CD4-positive, alpha-beta T cell treated with Interferon gamma for 1 hour (primary cell): ENCODE data around the gene SLC22A6.

Experiments used
- DNase-seq: peaks from one replicate; pipeline ENCODE4 v3.0.0-alpha.2; 2020

SLC22A6 gene, protein sequence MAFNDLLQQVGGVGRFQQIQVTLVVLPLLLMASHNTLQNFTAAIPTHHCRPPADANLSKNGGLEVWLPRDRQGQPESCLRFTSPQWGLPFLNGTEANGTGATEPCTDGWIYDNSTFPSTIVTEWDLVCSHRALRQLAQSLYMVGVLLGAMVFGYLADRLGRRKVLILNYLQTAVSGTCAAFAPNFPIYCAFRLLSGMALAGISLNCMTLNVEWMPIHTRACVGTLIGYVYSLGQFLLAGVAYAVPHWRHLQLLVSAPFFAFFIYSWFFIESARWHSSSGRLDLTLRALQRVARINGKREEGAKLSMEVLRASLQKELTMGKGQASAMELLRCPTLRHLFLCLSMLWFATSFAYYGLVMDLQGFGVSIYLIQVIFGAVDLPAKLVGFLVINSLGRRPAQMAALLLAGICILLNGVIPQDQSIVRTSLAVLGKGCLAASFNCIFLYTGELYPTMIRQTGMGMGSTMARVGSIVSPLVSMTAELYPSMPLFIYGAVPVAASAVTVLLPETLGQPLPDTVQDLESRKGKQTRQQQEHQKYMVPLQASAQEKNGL

DNA sequence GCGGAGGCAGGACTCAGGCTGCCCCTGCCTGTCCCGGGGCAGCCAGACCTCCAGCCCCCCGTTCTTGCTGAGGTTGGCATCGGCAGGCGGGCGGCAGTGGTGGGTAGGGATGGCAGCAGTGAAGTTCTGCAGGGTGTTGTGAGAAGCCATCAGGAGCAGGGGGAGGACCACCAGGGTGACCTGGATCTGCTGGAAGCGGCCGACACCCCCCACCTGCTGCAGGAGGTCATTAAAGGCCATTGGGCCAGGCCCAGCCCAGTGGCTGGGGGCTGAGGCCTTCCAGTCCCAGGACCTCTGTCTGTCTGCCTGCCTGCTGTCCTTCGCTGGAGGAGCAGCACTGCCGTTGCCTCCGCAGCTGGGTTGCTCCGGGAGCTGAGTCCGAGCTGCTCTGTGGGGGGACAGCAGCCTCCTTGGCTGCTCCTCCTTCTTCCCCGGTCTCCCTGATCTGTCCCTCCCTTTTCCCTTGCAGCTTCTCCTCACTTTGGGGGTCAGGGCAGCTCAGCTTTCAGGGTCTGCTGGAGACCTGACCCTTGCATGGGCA, at the start of gene SLC22A6:
Gene SLC22A6, minus strand, starts transcription at position 517 of the 541 bp plus-strand sequence. Its CDS starts 277 bp downstream, at position 240.
- no peak for DNase-seq

DNA sequence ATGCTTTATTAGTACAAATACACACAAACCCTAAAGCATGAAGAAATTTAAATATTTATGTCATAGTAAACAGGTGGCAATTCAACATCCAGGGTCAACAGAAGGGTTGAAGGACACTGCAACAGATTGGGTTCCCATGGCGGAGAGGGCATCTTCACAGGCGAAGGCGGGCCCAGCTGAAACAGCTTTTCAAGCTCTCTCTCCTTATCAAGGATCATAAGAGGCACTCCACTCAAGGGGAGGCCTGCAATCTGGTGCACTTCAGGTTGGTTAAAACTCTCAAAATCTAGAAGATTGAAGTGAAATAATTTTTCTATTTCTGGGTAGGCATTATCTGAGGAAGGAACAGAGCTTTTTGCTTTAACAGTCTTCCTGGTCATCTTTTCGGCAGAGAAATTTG, 47.7 kb upstream of the SLC22A6 start:
- DNase-seq, result no peak

DNA sequence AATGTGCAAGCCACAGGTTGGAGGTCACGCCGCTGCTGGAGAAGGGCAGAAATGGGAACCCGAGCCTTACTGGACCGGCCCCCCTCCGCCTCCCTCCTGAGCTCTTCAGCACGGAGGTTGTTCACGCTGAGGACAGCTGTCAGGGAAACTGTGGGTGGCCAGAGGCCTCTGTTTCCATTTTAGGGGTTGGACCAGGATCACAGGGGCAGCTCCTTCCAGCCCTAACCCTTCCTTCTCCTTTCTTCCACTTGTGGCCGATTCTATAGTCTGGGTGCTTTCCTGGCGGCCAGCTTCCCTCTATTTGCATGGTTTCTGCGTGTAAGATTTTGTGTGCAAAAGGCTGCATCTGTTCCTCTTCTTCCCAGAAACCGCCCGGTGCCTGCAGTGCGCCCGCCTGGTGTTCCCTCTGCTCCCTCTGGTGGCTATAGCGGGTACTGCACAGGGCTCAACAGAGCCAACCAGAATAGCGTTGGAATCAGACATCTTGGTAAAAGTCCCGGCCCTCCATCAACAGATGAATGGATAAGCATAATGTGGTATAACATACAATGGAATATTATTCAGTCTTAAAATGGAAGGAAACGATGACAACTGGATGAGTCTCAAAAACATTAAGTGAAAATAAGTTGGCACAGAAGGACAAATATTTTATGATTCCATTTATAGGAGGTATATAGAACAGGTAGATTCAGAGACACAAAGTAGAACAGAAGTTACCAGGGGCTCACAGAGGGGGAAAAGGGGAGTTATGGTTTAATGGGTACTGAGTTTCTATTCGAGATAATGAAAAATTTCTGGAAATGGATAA, 39.3 kb upstream of the SLC22A6 start:
- peak; percentile 72 for DNase-seq

DNA sequence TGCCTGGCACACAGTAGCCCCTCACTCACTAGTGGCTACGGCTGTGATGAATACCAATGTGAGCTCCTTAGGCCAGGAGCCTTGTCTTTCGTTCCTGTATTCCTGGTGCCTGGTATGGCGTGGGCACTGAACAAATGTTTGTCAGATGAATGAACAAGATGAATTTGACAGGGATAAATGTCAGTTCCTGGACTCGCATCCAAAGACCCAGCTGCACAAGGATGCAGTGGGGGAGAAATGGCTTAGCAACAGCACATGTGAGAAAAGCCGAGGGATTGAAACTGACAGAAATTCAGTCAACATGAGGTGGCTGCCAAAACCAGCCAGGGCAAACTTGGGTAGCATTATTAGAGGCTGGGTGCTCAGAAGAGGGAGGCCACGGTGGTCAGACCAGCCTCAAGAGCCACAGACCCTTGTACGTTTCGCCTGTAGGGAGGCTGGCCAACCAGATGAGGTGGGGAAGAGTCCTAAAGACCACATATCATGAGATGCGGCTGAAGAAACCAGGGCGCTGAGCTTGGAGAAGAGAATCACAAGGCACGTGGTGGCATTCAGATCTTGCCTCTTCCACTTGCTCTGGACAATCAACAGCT, 38.6 kb upstream of the SLC22A6 start:
- no peak for DNase-seq

DNA sequence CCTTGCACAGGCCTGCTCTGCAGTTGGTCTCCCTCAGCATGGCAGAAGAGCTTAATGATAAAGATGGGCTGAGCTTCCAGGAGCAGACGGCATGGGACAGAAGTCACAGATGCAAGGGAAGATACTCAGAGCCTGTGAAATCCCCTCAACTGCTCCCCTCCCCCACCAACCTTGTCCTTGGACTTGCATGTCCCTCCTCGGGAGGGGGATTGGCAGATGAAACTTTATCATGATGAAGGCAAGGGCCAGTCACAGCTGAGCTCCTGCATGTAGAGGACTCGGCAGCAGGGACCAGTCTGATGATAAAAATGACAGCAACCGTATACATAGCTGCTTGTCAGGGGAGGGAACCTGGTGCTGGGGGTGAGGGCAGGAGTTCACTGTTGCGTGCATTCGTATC, 37.7 kb upstream of the SLC22A6 start:
- DNase-seq, result no peak

DNA sequence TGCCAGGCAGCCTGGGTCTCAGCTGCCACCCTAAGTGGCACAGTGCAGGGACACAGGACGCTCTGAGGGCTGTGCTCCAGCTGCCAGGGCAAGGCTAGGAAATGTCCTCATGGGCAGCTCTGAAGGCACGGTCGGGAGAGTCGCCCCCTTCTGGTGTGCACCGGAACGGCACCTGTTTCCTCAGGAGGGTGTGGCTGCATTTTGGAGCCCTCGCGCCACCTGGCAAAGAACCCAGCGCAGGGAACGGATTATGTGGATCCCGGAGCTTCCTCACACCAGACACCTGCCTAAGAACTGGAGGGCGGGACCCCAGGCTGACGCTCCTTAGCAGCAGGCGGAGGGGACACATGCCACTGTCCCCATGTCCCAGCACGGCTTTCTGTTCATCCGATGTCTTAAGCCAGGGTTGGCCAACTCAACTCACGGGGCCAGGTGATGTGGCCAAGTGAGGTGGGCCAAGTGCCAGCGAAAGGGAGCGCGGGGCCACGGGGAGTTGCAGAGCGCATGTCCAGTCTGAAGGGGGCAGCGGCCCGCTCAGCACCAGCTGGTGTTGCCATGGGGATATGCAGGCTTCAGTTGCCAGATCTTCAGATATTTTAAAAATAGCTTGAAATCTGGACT, 36.0 kb upstream of the SLC22A6 start:
- no peak for DNase-seq

DNA sequence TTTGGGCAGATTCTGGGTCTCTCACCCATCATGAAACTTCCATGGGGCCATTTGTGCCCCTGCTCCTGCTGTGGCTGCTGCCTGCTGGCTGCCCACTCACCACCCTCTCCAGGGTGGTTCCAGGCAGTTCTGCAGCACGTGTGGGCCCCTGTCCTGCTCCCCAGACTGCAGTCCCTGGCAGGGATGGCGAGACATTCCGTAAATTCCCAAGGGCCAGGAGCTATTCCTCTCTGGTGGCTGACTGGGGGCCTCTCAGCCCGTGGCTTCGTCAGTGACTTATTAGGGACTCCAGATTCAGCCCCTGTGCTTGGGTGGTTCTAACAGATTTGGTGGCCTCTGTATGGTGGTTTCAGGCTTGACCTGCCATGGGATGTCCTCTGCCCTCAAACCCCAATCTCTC, 34.7 kb upstream of the SLC22A6 start:
- no peak for DNase-seq

DNA sequence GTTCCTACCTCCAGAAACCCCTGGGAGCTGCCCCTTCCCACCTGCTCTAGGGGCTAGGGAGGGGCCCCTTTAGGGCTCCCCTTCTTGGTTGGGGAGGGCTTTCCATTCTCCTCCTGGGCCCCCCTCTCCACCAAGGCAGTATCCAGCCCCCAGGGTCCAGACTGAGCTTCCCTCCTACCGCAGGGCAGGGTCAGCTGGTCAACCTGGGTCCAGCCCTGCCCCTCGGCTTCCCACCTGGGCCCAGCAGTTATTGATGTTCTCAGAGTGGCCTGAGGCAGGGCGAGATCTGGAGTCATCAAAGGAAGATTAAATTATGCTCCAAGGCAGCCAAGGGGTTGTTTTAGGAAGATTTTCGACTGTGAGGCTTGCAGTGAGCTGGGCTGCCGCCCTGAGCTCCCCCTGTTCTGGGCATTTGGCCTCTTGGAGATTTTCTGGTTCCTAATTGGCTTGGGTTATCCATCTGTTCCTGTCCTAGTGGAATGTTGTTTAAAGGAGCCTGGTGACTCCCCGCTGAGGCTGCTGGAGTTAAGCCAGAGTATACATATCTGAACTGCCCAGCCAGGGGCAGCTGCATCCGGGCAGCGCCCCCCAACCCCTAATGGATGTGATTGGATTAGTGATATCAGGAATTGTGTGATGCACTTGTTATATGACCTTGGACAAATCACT, 32.7 kb upstream of the SLC22A6 start:
- no peak for DNase-seq

DNA sequence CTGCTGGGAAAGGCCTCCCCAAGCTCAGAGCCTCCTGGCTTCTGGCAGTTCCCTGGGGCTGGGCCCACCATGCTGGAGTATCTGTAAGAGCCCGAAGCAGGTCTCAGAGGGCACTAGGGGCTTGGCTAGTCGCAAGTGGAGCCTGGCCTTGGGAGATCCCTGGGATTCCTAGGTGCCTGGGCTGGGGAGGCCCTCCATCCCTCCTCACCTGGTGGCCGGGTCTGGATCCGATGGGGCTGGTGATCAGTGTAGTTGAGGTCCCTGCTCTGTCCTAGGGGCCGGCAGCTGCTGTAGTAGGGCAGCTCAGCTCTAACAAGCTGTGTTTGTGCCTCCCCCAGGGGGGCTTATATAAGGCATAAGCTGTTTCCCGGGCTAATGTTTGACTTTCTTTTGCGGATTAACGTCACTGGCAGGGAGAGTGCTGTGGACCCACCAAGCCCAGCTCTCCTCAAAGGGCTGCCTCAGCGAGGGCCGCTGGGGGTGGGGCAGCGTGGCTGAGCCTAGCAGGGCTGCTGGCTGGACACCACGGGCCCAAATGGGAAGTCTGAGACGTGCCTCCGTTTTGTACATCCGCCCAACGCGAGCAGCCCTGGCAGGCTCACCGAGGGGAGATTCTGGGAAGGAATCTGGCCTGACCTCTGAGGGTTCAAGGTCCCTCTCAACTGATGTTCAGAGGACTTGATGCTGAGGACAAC, 30.9 kb upstream of the SLC22A6 start, which contains the start of gene SLC22A8:
Gene SLC22A8, minus strand, starts transcription at position 321 of the 695 bp plus-strand sequence. CDS start 883 bp downstream, outside the sequence.
- DNase-seq, result no peak

DNA sequence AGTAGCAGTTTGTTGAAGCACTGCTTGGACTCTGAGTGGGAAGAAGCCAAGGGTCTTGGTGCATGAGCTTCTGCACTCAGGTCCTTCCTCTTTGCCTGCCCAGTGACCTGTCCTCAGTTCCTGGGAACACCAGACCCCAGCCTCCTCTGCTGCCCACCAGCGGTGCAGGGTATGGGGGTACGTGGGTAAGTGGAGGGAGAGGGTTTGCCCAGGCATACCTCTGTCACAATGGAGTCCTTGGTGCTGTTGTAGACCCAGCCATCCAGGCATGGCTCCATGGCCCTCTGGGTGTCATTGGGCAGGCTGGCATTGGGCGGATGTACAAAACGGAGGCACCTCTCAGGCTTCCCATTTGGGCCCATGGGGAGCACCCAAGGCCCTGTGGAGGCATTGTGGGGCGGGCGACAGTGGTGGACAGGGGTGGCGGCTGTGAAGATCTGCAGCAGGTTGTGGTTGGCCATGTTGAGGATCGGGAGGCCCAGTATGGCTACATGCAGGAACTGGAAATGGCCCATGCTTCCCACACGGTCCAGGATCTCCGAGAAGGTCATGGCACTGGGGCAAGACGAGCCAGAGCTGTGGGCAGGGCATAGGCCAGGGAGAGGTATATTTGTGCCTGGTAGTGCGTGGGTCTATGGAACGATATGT, 29.8 kb upstream of the SLC22A6 start:
- no peak for DNase-seq

DNA sequence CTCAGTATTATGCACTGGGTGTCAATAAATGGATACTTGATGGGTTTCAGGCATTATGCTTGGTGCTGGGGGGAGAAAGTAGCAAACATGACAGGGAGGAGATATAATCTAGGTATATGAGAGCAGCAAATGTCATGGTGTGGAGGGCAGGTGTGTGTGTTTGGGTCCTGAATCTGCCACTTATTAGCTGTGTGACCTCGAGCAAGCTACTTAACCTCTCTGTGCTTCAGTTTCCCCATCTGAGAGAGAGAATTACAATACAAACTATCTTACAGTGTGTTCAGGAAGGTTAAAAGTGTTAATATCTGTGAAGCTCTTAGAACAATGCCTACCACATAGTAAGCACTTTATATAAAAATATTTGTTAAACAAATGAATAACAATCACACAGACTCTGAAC, 28.1 kb upstream of the SLC22A6 start:
- DNase-seq, result no peak

DNA sequence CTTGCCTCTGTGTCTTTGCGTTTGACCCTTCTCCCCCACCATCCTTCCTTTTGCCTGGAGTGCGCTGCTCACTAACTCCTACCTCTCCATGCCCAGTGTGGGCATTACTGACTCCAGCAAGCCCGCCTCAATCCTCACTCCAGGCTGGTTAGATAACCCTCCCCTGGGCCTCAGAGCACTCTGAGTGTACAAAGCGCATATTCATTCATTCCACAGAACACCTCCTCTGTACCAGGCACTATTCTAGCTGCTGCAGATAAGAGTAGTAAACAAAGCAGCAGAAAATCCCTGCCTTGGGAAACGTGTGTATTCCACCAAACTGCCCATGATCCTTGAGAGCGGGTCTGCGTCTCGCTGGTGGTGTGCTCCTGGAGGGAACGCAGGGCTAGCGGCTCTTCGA, 27.7 kb upstream of the SLC22A6 start:
- no peak for DNase-seq

DNA sequence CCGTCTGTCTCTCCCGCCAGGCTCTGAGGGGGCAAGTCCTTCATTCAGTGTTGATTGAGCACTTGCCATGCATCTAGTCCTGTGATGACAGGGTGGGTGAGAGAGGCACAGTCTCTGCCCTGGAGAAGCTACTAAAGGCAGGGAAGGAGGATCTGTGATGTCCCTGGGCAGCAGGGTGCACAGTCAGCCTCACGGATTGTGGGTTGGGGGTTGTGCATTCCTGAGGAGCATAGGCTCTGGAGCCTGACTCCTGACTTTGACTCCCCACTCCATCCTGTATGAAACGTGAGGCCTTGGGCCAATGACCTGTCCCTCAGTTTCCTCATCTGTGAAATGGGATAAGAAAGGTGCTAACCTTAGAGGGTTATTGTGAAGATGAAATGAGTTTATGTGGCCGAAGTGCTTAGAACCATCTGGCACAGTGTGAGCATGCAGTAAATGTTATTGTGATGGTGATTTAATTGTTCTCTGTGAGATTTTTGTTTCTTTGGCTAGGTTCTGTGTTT, 26.2 kb upstream of the SLC22A6 start:
- no peak for DNase-seq

DNA sequence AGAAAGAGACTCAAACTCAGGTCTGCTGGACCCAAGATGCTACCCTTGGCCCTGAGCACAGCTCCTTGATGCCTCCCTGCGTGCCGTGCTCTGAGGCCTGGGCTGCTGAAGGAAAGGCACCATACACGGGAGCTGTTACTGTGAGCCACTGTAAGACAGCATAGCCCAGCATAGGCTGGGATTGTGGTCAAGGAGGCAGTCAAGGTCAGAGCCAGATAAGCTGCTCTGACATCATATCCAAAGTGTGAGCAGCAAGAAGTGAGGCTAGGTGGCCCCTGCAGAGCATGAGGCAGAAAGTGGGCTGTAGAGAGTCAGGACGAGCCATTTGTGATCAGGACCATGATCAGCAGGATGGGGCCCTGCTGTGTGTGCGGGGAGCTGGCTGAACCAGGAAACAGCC, 23.2 kb upstream of the SLC22A6 start:
- no peak for DNase-seq

DNA sequence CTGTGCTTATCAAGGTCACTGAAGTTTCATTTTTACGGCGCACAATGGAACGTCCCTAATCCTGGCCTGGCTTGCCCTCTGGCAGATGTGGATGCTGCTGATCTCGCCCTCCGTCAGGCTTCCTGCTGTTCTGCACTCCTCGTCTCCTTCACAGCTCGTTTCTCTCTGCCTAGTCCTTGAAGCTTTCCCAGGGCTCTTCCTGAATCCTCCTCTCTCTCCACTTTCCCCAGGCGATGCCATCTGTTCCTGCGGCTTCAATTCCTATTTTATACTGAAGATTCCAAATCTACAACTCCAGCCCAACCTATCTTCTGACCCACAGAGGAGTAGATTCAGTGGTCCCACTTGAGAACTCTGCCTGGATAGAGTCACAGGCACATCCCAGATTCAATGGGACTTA, 16.7 kb upstream of the SLC22A6 start:
- DNase-seq, result no peak

DNA sequence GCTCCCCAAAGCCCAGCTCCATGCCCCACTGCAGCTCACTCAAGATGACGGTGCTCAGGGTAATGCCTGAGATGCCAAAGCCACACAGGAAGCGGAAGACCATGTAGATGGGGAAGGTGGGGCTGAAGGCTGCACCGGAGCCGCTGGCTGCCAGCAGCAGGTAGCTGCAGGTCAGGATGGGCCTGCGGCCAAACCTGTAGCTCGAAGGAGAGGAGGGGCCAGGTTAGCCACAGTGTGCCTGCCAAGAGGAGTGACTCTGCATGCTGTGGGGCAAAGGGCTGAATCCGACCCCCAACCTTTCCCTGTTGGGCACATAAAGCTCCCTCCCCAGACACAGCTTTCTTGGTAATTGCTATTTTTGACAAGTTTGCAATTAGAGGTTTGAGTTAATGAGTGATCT, 14.9 kb upstream of the SLC22A6 start:
- DNase-seq, result no peak

DNA sequence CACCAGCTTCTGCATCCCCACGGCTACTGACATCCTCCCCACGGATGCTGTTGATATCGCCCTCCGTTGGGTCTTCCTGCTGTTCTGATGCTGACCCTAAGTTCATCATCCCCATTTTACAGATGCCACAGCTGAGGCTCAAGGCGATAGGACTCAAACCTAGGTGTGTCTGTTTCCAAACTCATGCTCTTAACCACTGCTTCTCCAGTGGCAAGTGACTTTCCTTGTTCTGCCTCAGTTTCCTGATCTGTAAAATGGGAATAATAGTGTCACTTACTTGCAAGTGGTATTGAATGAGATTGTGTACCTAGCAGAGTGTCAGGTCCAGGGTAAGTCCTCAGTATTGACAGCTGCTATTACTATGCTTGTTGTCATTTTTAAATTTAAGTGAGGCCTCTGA, 14.4 kb upstream of the SLC22A6 start:
- no peak for DNase-seq

DNA sequence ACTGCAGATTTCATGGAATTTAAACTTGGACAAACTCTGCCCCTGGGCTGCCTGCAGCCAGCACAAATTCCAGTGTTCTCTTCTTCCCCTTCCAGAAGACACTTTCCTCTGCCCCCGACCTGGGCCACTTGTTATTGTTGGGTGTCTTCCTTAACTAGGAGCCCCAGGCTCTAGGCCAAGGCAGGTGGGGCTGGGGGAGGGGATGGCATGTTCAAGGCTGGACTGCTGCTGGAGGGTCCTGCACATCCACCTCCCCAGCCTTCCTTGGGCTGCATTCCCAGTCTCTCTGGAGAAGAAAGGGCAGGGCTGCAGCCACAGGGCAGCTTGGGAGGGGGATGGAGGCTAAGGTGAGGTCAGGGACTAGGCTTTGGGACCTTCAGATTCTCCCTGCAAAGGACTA, 11.5 kb upstream of the SLC22A6 start:
- DNase-seq, result no peak

DNA sequence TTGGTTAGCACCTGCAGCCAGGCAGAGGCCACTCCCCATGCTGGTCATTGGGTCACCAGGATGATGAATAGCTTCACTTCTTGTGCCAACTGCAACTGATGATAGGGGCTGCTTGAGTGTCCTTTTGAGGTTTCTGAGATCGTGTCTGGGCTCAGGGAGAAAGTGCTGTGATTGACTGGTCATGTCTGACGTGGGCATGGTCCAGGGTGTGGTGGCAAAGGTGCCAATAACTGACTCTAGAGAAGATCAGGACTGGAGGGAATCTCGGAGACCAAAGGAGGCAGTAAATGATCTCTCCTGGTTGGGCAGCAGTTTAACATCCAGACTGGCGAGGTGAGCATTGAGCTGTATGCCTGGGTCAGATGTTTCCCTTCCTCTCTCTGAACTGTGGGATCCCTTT, 10.0 kb upstream of the SLC22A6 start:
- no peak for DNase-seq

DNA sequence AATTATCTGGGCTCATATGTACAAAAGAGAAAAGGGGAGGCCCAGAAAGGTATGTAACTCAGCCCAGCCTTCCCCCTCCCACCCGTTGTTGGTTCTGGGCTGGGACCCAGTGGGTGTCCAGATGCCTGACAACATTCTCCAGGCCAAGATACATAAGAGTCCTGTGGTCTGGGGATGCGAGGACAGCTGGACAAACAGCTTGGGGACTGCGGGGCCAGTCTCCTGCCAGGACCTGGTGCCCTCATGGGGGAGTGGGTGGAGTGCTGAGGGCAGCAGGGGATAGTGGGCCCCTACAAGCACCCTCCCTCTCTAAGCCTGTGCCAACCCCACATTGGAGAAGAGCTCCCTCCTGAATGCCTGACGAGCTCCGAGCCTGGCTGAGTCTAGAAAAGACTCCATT, 3.5 kb upstream of the SLC22A6 start:
- DNase-seq, result no peak
